ENCODE results near the gene EGFL8.
A peak's percentile ranks its signal among the peaks of the same experiment; 100 is the strongest.
"Not testable (repeated sequence)": the region's sequence is repeated elsewhere in the genome, so short reads cannot be mapped to it uniquely, and the experiment has no call there.

The EGFL8 gene

DNA sequence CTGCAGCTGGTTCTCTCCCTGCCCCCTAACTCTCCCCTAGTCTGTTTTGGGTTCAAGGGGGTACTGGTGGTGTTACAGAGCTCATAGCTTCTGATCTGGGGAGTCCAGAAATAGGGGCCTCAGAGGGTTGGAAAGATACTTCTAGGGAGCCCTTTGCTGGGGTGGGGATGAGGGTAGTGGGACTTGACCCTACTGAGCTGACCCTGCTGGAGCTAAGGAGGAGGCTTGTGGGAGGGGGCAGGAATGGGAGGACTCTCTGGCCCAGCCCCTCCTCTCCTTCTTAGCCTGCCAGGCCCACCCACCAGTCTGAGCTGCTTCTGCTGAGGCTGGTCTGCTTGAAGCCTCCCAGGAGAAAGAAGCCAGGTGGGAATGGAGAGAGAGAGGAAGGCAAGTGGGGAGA is at the start of gene EGFL8:
TSS of gene EGFL8 (plus strand) at position 301 of the 400 bp plus-strand sequence. CDS start 1,571 bp downstream, outside the sequence.
- no peak for DNase-seq

DNA sequence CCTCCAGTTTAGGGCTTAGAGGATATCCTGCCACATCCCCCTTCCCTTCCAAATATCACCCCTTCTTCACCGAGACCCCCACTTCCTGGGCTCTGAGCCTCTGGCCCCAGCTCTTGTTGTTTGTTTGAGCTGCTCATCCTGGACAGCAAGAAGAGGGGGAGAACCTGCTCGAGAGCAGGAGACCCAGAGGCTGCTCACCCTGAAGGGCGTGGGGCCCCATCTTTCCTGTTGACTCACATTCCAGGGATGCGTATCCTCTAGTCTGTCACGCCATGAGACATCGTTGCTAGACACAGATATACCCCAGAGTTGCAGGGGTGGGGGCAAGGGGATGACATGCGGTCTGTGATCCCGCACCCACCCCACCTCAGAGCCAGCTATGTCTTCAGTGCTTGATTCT is 49.6 kb upstream of the EGFL8 start:
- DNase-seq: no peak

DNA sequence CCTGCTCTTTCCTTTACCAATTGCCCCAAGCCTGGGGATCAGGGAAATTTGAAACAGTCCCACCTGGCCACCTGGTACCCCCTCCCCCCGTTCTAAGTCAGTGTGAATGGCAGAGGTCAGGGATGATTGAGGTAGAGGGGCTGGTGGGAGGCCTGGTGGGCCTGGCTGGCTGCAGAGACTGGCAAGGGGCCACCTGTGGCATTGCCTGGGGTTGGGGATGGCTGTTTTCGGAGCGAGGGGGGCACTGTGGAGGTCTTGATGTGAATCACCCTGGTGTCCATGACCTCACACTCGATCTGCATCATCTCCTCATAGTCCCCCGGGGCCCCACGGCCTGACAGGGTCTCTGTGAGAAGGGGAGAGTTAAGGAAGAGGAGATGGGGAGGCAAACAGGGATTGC is 48.8 kb upstream of the EGFL8 start:
- DNase-seq: no peak

DNA sequence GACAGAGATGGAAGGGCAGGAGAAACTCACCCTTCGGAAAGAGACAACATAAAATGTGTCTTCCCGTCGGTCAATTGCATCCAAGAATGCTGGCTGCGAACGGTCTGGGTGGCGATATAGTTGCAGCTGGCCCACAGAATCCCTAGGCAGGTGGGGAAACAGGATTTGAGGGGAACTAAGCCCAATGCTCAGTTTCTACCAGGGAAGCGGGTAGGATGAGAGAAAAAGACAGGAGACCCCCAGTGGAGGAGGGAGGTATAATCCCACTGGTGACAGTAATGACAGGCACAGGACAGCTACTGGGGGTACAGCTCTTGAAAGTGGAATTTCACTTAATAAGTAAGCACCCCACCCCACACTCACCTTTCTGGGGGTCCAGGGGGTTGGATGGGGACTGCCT is 47.7 kb upstream of the EGFL8 start:
- DNase-seq: peak in 1 of 2 experiments; percentile 27

DNA sequence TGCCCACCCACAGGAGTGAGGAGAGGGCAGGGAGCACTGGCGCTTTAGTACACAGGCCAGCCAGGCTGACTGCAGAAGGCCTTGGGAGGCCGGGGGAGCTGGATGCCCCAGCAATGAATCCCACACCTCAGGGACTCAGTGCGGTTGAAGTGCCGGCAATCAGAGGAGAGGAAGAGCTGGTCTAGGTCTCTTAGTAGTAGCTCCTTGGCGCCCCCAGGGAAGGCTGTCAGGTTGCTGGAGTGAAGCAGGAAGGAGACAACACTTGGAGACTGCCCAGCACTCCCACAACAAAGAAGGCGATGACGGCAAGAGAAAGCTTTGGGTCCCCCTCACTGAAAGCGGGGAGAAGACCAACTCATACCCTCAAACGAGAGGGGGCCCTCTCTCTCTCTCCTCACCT is 46.9 kb upstream of the EGFL8 start:
- DNase-seq: no peak

DNA sequence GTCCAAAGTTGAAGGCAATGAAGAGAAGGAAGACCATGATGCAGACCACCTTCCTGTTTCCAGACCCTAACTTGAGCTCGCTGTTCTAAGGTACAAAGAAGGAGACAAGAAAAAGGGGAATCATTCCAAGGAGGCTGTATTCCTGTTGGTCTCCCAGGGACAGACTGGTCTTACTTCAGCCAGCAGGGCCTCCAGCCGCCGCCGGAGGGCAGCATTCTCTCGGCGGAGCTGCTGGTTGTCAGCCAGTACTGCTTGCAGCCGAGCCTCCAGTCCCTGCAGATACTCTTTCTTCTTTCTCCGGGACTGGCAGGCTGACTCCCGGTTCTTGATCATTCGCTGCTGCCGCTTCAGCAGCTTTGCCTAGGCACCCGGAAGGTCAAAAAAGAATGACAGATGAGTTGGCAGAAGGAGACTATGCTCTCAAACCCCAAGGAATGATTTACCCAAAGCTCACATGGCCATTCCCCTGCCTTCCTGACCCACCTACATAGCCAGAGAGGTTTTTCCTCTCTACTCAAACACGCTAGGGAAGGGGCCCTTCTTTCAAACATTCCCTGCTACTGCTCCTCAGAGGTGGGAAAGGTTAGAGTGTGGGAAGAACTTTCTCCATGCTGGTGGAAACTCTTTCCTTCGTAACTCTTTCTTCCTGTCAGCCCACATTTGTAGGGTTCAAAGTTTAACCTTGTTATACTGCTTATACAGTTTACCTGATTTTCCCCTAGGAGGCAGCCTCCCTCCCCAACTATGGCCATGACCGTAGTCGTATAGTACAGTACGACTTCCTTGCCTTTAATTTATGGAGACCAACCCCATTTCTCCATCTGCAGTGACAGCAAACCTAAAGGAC is 45.4 kb upstream of the EGFL8 start:
- DNase-seq: peak in 1 of 2 experiments; percentile 71

DNA sequence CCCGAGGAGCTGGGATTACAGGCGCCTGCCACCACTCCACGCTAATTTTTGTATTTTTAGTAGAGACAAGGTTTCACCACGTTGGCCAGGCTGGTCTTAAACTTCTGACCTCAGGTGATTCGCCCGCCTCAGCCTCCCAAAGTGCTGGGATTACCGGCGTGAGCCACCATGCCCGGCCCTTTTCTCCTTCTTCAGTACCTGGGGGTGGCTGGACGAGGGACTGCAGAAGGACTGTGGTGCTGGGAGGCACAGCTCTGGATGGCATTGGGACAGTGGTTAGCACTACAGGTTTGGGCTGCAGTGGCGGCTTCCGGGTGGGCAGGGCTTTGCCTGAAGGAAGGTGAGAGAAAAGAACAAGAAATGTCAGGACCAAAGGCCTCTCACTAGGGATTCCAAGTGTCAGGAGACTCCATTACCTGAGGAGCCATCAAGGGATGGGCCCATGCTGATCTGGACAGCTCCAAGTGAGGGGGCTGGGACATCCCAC is 43.8 kb upstream of the EGFL8 start:
- DNase-seq: no peak

DNA sequence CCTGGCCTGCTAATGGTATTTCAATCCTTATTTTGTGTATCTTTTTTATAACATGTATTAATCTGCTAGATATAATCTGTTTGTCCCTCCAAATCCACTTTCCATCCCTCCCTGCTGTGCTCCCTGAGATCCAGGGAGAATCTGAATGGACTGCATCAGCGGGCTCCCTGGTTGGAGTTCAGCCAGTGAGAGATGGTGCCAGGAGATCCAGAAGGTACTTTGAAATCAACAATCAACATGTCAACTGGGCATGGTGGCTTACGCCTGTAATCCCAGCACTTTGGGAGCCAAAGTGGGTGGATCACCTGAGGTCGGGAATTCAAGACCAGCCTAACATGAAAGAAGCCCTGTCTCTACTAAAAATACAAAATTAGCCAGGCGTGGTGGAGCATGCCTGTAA is 40.7 kb upstream of the EGFL8 start:
- no peak for DNase-seq

DNA sequence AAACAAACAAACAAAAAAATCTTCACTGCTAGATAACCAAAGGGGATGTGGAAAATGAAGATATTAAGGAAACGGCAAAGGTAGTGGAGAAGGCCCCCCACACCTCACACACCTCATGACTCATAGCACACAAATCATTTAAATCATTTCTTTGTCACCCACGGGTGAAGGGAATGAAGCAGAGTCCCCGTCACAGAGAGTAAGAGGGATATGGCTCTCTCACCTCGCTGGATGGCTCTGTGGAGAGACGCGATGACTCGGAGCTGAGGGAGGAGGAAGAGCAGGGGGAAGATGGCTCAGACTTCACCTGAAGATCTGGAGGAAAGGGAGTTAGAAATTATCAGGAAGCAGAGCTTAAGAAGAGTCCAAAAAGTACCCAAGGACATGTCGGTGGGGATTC is 37.5 kb upstream of the EGFL8 start:
- DNase-seq: no peak

DNA sequence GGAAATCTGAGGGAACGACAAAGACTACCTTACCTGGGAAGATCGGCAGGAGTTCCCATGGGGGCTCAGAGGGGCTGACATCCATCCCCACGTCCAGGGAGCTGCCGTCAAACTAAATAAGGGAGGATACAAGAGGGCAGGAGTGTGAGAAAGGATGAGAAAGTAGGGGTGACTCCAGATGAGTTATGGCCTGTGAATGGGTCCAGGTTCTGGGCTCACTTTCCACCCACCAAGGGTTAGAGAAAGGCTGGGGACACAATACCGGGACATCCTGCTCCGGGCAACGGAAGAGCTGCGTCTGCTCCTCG is 37.0 kb upstream of the EGFL8 start:
- no peak for DNase-seq

DNA sequence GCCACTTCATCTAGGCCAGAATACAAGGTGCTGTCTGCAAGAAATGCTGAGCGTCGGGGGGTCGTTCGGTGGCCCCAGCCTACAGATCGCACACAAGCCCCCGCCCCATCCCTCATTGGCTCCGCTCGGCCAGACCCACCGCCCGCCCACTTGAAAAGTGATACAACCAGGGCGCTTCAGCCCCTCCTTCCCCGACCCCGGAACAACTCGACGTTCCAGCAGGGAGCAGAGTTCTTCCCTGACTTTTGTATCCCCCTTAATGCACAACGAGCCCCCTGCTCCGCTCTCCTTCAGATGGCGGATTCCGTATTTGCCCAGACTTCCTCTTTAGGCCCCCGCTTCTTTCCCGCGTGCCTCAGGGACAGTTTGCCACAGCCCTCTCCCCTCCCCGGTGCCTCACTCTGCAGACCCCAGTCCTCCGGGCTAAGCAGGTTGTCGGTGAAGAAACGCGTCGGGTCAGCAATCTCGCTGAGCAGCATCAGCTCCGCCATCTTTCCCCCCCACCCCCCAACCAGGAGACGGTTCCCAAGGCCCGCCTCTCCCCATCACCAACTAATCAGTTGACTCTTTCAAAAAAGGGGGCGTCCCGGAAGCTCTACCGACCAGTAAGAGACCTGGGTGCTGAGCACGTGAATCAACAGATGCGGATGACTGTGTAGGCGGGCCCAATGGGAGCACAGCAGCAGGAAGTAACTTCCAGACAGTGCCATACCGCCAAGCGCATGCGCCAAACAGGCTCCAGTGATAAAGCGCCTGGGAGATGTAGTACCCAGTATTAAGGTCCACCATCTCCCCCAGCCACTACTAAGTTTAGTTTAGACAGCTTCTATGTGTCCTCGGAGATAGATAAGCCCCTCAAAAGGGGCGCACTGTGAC is 36.4 kb upstream of the EGFL8 start, which contains the start of gene ATF6B:
TSS of gene ATF6B (minus strand) at position 530 of the 876 bp plus-strand sequence. CDS start at position 491, 39 bp downstream.
- DNase-seq: peak; percentile 98 to 99

DNA sequence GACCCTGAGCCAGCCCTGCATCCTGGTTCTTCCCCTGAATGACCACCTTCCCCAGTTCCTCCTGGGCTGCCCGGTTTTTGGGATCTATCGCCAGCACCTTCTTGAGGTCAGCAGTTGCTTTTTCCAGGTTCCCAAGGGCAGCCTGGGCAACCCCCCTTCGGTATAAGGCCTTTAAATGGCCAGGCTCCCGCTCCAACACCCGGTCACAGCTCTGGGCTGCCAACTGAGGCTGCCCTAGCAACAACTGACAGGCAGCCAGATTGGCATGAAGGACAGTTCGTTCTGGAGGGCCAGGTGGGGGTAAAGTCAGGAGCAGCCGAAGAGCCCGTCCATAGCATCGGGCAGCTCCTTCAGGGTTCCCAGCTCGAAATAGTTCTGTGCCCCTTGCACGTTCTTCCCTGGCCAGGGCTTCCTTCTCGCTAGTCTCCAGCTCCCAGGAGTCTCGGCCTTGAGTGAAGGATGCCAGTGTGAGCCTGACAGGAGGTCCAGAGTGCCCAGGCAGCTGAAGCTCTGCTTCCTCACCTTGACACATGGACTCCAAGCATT is 35.6 kb upstream of the EGFL8 start:
- no peak for DNase-seq

DNA sequence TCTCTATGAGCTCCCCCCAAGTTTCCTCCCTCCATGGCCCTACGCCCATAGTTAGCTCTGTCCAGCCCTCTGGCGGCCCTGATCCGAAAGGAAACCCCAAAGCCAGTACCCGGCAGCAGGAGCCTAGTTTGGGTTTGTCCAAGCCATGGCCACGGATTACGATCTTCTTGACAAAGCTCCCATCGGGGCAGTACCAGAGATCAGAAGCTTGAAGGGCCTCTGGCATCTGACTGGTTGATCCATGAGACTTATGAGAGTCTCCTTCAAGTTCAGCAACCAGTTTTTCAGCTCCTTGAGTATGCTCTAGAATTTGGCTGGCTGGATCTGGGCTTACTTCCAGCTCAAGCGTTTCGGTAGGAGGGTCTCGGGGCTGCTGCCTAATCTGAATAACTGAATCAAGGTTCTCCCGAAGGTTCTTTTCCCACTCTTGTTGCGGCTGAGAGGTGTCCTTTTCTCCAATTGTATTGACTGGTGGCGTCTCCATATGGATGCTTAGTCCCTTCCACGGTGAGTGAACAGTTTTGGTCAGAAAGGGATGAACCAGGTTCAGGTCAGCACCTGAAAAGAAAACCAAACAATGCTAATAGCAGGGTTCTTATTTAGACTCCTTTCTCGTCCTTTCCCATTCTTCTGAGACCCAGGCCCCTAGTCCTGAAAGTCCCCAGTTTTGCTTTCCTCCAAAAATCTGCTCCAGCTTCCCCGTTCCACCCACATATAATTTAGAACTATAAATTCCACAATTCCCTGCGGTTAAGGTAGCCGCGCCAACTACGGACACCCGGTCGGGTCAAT is 34.9 kb upstream of the EGFL8 start:
- DNase-seq: no peak

DNA sequence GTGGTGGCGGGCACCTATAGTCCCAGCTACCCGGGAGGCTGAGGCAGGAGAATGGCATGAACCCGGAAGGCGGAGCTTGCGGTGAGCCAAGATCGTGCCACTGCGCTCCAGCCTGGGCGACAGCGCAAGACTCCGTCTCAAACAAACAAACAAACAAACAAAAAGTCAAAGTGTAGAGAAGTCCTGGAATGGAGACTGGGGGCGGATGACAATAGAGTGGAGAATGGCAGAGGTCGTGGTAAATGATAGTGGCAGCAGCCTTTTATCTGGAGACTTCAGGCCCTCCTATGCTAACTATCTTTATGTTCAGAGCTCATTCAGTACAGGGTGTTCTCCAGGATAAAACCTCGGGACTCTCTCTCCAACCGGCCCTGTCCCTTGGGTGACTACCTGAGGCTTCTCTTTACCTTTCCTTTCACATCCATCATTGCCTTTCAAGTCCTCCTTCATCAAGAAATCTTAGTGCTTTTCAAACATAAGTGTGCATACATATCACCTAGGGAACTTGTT is 32.9 kb upstream of the EGFL8 start:
- no peak for DNase-seq

DNA sequence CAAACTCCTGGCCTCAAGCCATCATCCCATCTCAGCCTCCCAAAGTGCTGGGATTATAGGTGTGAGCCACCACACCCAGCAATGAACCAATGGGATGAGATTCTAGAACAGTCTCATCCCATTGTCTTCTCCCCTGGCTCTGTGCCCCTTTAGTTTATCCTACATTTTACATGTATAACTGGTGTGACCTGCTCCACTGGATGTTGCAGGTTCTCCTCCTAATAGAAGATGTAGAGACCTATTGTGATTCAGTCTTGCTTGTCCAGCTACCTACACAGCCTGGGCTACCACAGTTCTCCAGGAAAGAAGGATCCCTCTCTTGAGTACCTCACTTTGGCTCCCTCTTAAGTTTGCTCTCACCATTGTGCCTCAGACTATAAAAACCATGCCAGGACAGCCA is 32.3 kb upstream of the EGFL8 start:
- no peak for DNase-seq

DNA sequence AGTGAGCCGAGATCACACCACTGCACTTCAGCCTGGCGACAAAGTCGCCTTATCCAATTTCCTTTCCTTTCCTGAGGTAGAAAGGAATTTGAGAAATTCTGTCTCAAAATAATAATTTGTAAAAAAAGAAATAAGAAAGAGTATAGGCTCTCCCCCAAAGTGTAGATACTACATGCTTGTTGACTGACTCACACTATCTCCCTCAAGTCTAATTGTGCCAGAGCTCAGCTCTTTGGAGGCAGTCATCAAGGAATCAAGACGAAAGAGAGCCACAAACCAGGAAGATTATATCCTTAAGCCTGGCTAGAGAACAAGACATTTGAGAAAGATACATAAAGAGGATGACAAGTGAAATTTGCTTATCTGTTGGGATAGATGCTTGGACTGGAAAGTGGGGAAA is 30.6 kb upstream of the EGFL8 start:
- no peak for DNase-seq

DNA sequence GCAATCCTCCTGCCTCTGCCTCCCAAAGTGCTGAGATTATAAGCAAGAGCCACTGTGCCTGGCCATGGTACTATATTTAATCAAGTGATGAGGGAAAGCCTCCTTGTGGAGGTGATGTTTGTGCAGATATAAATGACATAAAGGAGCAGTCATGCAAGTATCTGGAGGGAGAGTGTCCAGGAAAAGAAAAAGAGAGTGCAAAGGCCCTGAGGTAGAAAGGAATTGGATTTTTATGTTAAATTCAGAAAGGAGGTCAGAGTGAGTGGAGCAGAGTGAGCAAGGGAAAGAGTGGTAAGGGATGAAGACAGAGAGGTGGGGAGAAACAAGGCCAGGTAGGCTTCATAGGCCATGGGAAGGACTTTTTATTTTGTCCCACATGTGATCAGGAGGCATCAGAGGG is 26.9 kb upstream of the EGFL8 start:
- no peak for DNase-seq

DNA sequence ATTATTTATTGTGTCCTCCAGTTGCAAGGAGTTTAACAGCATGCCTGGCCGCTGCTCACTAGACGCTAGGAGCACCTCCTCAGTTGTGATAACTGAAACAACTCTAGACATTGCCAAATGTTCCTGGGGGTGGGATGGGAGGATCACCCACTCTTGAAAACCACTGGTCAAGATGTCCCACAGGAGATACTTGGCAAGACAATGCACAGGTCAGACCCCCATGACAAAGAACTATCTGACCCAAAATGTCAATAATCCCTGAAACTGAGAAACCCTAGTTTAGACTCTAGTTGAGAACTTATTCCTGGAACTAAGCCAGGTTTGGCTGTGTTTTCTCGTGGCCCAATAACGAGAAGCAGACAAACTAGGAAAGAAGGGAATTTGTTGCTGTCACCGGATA is 24.8 kb upstream of the EGFL8 start:
- DNase-seq: no peak

DNA sequence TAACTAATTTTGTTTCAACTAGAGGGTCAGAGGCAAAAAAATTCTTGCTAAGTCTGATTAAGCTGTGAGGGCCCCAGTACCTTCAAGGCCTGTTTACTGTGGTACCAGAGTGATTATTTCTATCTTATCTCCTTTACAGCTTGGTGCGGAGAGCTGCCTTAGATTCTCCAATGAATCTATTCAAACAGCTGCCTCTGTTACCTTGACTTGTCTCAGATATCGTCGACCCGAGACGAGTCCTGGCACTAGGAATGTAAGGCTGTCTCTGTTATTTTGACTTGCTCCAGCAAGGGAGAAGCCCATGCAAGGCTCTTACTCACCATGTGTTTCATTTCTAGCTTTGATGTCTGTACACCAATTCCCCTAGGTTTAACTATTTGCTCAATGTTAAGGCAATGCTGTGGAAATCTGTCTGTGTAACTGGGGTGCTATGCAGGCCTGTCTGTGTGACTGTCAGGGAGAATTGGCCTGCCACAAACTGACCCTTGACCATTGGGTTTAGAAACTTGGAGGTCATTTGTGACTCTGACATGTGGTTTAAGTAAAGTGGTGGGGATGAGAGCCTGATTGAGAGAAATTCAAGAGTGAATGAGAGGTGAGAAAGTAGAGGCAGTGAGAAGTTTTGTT is 23.9 kb upstream of the EGFL8 start:
- no peak for DNase-seq

DNA sequence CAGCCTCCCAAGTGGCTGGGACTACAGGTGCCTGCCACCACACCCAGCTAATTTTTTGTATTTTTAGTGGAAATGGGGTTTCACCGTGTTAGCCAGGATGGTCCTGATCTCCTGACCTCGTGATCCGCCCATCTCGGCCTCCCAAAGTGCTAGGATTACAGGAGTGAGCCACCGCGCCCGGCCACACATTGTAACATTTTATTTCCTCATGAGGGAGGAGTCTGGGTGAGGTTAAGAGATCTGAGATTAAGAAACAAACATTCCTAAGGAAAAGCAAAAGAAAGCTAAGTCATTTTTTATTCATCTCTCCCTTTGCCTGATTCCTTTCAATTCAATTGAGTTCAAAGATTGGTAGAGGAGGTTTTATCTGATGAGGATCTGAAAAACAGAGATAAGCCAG is 20.2 kb upstream of the EGFL8 start:
- DNase-seq: not testable (repeated sequence)

DNA sequence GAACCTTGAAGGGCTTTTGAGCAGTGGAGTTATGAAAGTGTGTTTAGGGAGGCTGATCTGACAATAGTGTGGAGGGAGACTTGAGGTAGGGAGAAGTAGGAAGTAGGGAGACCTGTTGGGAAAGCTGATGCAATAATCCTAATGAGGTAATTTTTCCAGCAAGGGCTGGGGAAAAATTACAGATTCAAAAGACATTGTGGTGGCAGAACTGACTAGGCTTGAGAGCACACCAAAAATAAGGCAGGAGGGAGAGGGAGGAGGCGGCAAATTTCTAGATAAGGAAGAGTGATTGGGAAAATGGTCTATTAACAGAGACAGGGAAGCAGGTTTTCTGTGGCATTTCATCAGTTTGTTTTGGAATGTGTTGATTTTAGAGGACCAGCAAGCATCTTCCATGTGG is 18.1 kb upstream of the EGFL8 start:
- no peak for DNase-seq

DNA sequence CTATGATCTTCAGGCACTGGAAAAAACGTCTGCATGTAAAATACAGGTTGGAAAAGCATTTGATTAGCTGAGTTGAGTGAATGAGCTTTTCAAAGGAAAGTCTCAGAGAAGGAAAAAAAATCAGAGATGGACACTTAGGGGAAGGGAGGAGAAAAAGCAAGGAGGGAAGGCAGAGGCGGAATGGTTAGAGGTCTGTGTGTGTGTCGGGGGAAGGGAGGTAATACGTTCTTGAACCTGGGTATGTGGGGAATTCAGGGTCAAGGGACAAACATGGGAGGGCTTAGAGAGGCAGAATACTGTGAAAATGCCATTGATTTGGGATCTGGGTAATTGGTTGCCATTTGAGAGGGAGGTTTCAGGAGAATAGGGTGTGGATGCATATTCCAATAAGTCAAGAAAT is 17.7 kb upstream of the EGFL8 start:
- DNase-seq: no peak
